Memory B cell (primary cell): Measurements from ENCODE around the gene LSM14A.

Source experiments
- ATAC-seq: fragments of 150-1000 bp; cut with Tn5 transposase; 2 replicates; pipeline ENCODE4 v1.10.0; 2021; ENCODE audit warnings: low read depth, mild to moderate bottlenecking, moderate library complexity
- DNase-seq, 2 donors: peaks; one replicate each; pipeline ENCODE4 v3.0.0; 2022; ENCODE audit warnings: low spot score in 2 of 2
- H3K27ac Mint-ChIP-seq: one replicate; pipeline ENCODE4 v1.8.0; 2022; ENCODE audit warnings: mild to moderate bottlenecking, moderate library complexity, mixed read lengths
- H3K27me3 Mint-ChIP-seq: one replicate; pipeline ENCODE4 v1.8.0; 2022; ENCODE audit warnings: mixed read lengths
- H3K36me3 Mint-ChIP-seq: one replicate; pipeline ENCODE4 v1.8.0; 2022; ENCODE audit warnings: mild to moderate bottlenecking, mixed read lengths
- H3K4me1 Mint-ChIP-seq: one replicate; pipeline ENCODE4 v1.8.0; 2022; ENCODE audit warnings: mixed read lengths
- H3K4me3 Mint-ChIP-seq: one replicate; pipeline ENCODE4 v1.8.0; 2022; ENCODE audit warnings: mild to moderate bottlenecking, moderate library complexity, mixed read lengths
- H3K9me3 Mint-ChIP-seq: one replicate; pipeline ENCODE4 v1.8.0; 2022; ENCODE audit warnings: mixed read lengths

Gene LSM14A

DNA sequence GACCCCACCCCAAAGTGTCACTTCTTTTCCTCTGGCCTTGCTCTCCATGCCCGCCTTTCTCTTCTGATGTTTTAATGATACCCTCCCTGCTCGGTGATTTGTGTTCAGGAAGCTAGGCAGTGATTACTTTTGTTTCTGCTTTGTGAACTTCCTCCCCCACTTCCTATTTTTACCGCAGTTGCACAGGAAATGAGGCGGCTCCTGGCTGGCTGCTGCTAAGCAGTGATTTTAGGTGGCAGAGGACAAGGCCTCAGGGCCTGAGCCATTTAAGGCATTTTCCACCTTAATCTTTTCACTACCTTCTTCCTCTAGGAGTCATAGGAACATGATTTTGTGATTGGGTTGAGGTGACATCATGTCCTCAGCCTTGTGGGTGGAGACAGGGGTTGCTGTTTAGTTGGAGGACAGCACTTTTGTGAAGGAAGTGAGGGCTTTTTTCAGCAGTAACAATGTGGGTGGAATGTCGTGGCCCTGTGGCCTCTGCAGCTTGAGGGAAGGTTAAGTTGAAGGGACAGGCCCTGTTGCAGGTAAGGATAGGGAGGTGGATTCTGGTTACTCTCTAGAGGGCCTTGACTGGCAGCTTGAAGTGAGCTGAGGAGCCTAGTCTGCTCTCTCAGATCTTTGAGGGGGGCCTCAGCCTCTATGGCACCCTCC is 97.8 kb downstream of the LSM14A start:
- peak; percentile 94 for ATAC-seq
- Mint-ChIP-seq H3K36me3 (peaks cover 14% of the 10 kb centered on the region), H3K4me1 (peaks cover 54% of the 10 kb centered on the region), H3K27me3 (no peaks in the 10 kb centered on the region), H3K9me3 (no peaks in the 10 kb centered on the region), H3K4me3 (peak overlapping the region; percentile 71), H3K27ac (peak overlapping the region; percentile 97)
- peak; percentile 50 to 62 for DNase-seq

DNA sequence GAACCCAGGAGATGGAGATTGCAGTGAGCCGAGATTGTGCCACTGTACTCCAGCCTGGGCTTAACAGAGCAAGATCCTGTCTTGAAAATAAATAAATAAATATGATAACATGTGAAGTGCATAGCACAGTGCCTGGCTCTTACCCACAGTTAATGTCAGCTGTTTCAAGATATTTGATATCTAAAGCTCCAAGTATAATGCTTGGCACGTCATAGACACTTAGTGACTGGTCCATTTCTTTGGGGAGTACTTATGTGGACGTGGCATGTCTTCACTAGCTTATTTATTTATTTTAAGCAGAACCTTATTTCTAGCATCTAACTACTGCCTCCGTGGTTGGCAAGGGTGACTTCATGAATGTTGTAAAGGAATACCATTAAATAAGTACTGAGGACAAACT is 100.8 kb downstream of the LSM14A start:
- Mint-ChIP-seq H3K4me1 (peaks cover 61% of the 10 kb centered on the region), H3K9me3 (no peaks in the 10 kb centered on the region), H3K4me3 (peak overlapping the region; percentile 66), H3K36me3 (peaks cover 7% of the 10 kb centered on the region), H3K27me3 (no peaks in the 10 kb centered on the region), H3K27ac (peak overlapping the region; percentile 90)
- ATAC-seq: no peak
- DNase-seq: no peak

DNA sequence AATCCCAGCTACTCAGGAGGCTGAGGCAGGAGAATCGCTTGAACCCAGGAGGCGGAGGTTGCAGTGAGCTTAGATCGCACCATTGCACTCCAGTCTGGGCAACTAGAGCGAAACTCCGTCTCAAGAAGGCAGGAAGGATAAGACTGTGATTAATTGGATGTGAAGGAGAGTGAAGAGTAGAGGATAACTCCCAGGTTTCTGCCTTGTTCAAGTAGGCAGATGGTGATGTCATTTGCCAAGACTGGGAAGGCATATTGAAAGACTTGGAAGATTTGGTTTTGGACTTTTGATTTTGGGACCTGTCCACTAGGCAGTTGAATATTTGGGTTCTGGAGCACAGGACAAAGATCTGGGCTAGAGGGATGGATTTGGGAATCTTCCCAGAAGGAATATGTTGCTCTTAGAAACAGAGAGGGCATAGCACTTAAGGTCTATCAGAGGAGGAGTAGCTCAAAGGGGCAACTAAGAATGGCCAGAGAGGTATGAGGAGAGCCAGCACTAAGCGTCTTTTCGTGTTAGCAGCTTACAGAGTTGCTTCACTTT is 102.1 kb downstream of the LSM14A start:
- Mint-ChIP-seq H3K4me1 (peaks cover 52% of the 10 kb centered on the region), H3K27me3 (no peaks in the 10 kb centered on the region), H3K9me3 (no peaks in the 10 kb centered on the region), H3K36me3 (peaks cover 10% of the 10 kb centered on the region), H3K27ac (peak overlapping the region; percentile 90), H3K4me3 (no peak overlapping the region)
- DNase-seq: no peak
- no peak for ATAC-seq

DNA sequence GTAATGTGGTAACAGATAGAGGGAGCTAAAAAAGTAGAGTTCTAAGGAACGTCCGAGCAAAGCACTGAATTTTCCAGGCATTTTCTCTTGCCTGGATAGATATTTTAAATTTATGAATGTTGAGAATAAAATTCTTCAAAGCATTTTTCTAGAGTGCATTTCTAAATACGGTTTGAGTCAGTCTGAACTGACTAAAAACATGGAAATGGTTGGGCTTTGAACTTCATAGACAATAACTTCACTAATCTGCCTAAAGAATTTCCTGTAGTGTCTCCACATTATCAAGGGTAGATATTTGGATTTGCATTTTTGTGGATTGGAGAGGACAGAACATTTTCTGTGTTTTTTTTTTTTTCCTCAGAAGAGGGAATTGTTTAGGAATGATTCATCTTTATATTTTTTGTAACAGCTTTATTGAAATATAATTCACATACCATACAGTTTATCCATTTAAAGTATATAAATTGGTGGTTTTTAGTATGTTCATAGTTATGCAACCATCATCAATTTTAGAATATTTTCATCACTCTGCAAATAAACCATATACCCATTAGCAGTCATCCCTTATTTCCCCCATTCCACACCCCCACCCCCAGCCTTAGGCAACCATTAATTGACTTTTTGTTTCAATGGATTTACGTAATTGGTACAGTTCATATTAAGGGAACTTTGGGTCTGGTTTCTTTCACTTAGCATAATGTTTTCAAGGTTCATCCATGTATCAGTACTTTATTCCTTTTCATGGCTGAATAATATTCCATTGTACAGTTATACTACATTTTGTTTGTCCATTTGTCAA is 102.7 kb downstream of the LSM14A start:
- DNase-seq (no peak), ATAC-seq (no peak)
- Mint-ChIP-seq H3K27me3 (no peaks in the 10 kb centered on the region), H3K9me3 (no peaks in the 10 kb centered on the region), H3K36me3 (peaks cover 10% of the 10 kb centered on the region), H3K27ac (peak overlapping the region; percentile 90), H3K4me3 (no peak overlapping the region), H3K4me1 (peaks cover 47% of the 10 kb centered on the region)

DNA sequence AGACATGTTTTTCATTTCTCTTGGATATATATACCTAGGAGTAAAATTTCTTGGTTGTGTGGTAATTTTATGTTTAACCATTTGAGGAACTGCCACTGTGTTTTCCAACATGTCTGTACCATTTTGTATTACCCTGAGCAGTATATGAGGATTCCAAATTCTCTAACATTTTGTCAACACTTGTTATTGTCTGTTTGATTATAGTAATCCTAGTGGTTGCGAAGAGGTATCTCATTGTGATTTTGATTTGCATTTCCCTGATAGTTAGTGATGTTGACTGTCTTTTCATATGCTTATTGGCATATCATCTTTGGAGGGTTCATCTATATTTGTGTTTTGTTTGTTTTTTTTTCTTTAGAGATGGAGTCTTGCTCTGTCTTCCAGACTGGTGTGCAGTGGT is 103.4 kb downstream of the LSM14A start:
- Mint-ChIP-seq H3K36me3 (peaks cover 10% of the 10 kb centered on the region), H3K9me3 (no peaks in the 10 kb centered on the region), H3K4me3 (no peak overlapping the region), H3K27me3 (no peaks in the 10 kb centered on the region), H3K4me1 (peaks cover 40% of the 10 kb centered on the region), H3K27ac (no peak overlapping the region)
- DNase-seq: no peak
- ATAC-seq: no peak

DNA sequence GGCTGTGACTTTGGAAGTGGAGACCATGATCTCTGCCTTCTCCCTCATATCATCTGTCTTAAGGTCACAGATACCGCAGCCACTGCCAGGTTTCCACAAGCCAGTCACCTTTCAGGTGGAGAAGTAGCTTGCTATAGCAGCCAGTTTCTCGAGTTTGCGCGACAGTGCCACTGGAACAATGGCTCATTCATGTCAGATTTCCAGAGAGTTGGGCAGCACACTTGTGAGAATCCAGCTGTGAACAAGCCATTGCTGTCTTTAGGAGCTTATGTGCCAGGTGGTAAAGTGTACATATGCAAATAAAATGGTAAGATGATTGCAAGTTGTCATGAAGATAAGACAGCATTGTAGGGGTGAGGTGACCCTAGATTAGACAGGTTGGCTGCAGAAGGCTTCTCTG is 104.3 kb downstream of the LSM14A start:
- Mint-ChIP-seq H3K4me1 (peaks cover 37% of the 10 kb centered on the region), H3K36me3 (peaks cover 11% of the 10 kb centered on the region), H3K9me3 (no peaks in the 10 kb centered on the region), H3K4me3 (peak overlapping the region; percentile 38), H3K27me3 (no peaks in the 10 kb centered on the region), H3K27ac (peak overlapping the region; percentile 69)
- peak; percentile 56 for ATAC-seq
- DNase-seq: no peak

DNA sequence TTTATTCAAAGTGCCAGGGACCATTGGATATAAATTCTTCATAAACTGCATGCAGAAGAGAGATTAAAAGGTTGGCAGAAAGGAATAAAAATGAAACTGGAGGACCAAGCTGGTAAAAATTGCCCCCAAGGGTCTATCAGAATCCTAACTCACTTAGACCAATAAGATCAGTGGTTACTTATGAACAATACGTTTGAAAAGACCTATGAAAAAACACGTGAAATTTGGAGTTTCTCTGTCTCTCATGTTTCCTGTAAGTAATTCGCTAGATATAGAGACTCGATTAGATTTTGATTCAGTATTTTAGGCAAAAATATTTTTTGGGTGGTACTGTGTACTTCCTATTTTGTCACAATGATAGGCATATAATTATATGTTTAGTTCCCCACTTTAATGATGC is 104.9 kb downstream of the LSM14A start:
- Mint-ChIP-seq H3K9me3 (no peaks in the 10 kb centered on the region), H3K4me3 (peak overlapping the region; percentile 38), H3K36me3 (peaks cover 15% of the 10 kb centered on the region), H3K27me3 (no peaks in the 10 kb centered on the region), H3K4me1 (peaks cover 36% of the 10 kb centered on the region), H3K27ac (peak overlapping the region; percentile 69)
- no peak for DNase-seq
- ATAC-seq: no peak

DNA sequence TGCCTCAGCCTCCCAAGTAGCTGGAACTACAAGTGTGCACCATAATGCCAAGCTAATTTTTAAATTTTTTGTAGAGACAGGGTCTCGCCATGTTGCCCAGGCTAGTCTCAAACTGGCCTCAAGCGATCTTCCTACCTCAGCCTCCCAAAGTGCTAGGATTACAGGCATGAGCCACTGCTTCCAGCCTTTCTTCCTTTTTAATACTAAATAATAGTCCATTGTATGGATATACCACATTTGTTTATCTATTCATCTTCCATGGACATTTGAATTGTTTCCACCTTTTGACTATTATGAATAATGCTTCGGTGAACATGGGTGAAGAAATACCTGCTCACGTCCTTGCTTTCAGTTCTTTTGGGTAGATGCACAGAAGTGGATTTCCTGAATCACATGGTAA is 106.5 kb downstream of the LSM14A start:
- Mint-ChIP-seq H3K27me3 (no peaks in the 10 kb centered on the region), H3K27ac (no peak overlapping the region), H3K9me3 (no peaks in the 10 kb centered on the region), H3K36me3 (peaks cover 15% of the 10 kb centered on the region), H3K4me3 (no peak overlapping the region), H3K4me1 (peaks cover 37% of the 10 kb centered on the region)
- DNase-seq (no peak), ATAC-seq (no peak)
